ENCODE measurements around the gene TAGAP.

DNA sequence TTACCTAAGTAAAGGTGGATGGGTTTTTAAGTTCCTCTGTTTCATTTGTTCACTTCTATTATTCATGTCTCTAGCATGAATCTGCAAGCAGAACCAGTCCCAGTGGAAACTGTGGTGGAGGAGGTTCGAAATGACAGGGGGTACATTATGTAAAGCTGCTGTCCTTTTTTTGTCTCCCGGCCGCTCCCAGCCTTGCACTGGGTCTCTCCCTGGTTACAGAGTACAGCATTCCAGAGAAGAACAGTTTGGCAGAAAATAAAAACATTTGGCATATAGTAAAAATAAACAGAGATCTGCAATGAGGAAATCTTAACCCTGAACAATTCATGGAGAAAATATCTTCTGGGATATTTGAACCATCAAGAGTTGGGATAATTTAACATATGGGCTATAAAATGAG, 34.6 kb upstream of the TAGAP start:
- no peak for TF ChIP-seq POLR2A (IDR thresholded peaks at IDR 0.05)
- TF ChIP-seq POLR2AphosphoS5 (IDR thresholded peaks at IDR 0.05) = no peak
- TF ChIP-seq, protein P1, sequence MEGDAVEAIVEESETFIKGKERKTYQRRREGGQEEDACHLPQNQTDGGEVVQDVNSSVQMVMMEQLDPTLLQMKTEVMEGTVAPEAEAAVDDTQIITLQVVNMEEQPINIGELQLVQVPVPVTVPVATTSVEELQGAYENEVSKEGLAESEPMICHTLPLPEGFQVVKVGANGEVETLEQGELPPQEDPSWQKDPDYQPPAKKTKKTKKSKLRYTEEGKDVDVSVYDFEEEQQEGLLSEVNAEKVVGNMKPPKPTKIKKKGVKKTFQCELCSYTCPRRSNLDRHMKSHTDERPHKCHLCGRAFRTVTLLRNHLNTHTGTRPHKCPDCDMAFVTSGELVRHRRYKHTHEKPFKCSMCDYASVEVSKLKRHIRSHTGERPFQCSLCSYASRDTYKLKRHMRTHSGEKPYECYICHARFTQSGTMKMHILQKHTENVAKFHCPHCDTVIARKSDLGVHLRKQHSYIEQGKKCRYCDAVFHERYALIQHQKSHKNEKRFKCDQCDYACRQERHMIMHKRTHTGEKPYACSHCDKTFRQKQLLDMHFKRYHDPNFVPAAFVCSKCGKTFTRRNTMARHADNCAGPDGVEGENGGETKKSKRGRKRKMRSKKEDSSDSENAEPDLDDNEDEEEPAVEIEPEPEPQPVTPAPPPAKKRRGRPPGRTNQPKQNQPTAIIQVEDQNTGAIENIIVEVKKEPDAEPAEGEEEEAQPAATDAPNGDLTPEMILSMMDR (IDR thresholded peaks at IDR 0.05) = no peak
- TF ChIP-seq EP300 (IDR thresholded peaks at IDR 0.05) = no peak
